Neural crest cell (in vitro differentiated cells): ENCODE data around the gene KSR1. TPM values are rescaled to one million over a fixed set of nuclear protein-coding genes. Genes with fewer than 3 reads are reported as not detected.

ENCODE experiments used
- DNase-seq: peaks from one replicate; pipeline ENCODE4 v3.0.0; 2021; ENCODE audit warnings: low read depth, mixed read lengths, low spot score
- H3K27ac Mint-ChIP-seq: one replicate; pipeline ENCODE4 v1.8.0; 2021; ENCODE audit warnings: mild to moderate bottlenecking, mixed read lengths; ENCODE audit not compliant: unreplicated experiment
- H3K27me3 Mint-ChIP-seq: 2 replicates; pipeline ENCODE4 v1.8.0; 2021; ENCODE audit warnings: low read depth, mild to moderate bottlenecking, mixed read lengths
- H3K36me3 Mint-ChIP-seq: 2 replicates; pipeline ENCODE4 v1.8.0; 2021; ENCODE audit warnings: low read depth, mild to moderate bottlenecking, mixed read lengths
- H3K4me1 Mint-ChIP-seq: 2 replicates; pipeline ENCODE4 v1.8.0; 2021; ENCODE audit warnings: mixed read lengths
- H3K4me3 Mint-ChIP-seq: one replicate; pipeline ENCODE4 v1.8.0; 2021; ENCODE audit warnings: mild to moderate bottlenecking, mixed read lengths
- H3K9me3 Mint-ChIP-seq: 2 replicates; pipeline ENCODE4 v1.8.0; 2021; ENCODE audit warnings: mixed read lengths
- CTCF ChIP-seq: fragments of 200-600 bp; sonication (generic); conservative IDR thresholded peaks from 2 replicates; pipeline ENCODE4 v1.5.0; 2021; ENCODE audit warnings: antibody characterized with exemption, mild to moderate bottlenecking
- total RNA-seq: library from RNA; stranded (reverse); gene quantifications from 2 replicates; pipeline ENCODE4 v1.2.1, GENCODE V29; 2021

KSR1 gene
- total RNA-seq, 1 donor from 2014 or later = 28.0 TPM

- H3K9me3 Mint-ChIP-seq = no peaks in the 10 kb centered on the region
- H3K4me1 Mint-ChIP-seq = peaks cover 14% of the 10 kb centered on the region
- no peaks in the 10 kb centered on the region for H3K36me3 Mint-ChIP-seq
- no peak overlapping the region for H3K4me3 Mint-ChIP-seq
- H3K27ac Mint-ChIP-seq = no peak overlapping the region
- peak; percentile 98 for TF ChIP-seq CTCF
- peak; percentile 93 for DNase-seq
- no peaks in the 10 kb centered on the region for H3K27me3 Mint-ChIP-seq
These were observed 145.1 kb downstream of the KSR1 start for GRCh38 chr17:27601069-27601974.

GRCh38 chr17:27601975-27602302 lies 145.7 kb downstream of the KSR1 start:
- H3K27me3 Mint-ChIP-seq = no peaks in the 10 kb centered on the region
- H3K27ac Mint-ChIP-seq = no peak overlapping the region
- peaks cover 14% of the 10 kb centered on the region for H3K4me1 Mint-ChIP-seq
- no peak for DNase-seq
- H3K9me3 Mint-ChIP-seq = no peaks in the 10 kb centered on the region
- H3K4me3 Mint-ChIP-seq = no peak overlapping the region
- H3K36me3 Mint-ChIP-seq = no peaks in the 10 kb centered on the region
- peak; percentile 27 for TF ChIP-seq CTCF

GRCh38 chr17:27602721-27603420 lies 146.6 kb downstream of the KSR1 start:
- Mint-ChIP-seq H3K4me3 (no peak overlapping the region), H3K36me3 (no peaks in the 10 kb centered on the region)

GRCh38 chr17:27603421-27603770 lies 147.1 kb downstream of the KSR1 start:
- no peak for TF ChIP-seq CTCF
- Mint-ChIP-seq H3K27ac (no peak overlapping the region), H3K4me1 (peaks cover 14% of the 10 kb centered on the region), H3K36me3 (no peaks in the 10 kb centered on the region), H3K9me3 (no peaks in the 10 kb centered on the region), H3K27me3 (no peaks in the 10 kb centered on the region), H3K4me3 (no peak overlapping the region)
- no peak for DNase-seq

More at GRCh38 chr17:27602721-27603420, 146.6 kb downstream of the KSR1 start:
- Mint-ChIP-seq H3K9me3 (no peaks in the 10 kb centered on the region), H3K4me1 (peaks cover 14% of the 10 kb centered on the region), H3K27me3 (no peaks in the 10 kb centered on the region), H3K27ac (no peak overlapping the region)
- peak; percentile 86 for DNase-seq
- peak; percentile 95 for TF ChIP-seq CTCF

- no peaks in the 10 kb centered on the region for H3K27me3 Mint-ChIP-seq
- H3K4me1 Mint-ChIP-seq = peaks cover 14% of the 10 kb centered on the region
- no peaks in the 10 kb centered on the region for H3K9me3 Mint-ChIP-seq
- no peaks in the 10 kb centered on the region for H3K36me3 Mint-ChIP-seq
- DNase-seq = no peak
- H3K4me3 Mint-ChIP-seq = no peak overlapping the region
- no peak overlapping the region for H3K27ac Mint-ChIP-seq
- no peak for TF ChIP-seq CTCF
These were observed 147.9 kb downstream of the KSR1 start for GRCh38 chr17:27603880-27604794.
